Neural crest cell (in vitro differentiated cells): Measurements from ENCODE around the gene FER. TPM values are rescaled to one million over a fixed set of nuclear protein-coding genes. Genes with fewer than 3 reads are reported as not detected.

Experiments used
- DNase-seq: peaks from one replicate; pipeline ENCODE4 v3.0.0; 2021; ENCODE audit warnings: low read depth, mixed read lengths, low spot score
- H3K27ac Mint-ChIP-seq: one replicate; pipeline ENCODE4 v1.8.0; 2021; ENCODE audit warnings: mild to moderate bottlenecking, mixed read lengths; ENCODE audit not compliant: unreplicated experiment
- H3K27me3 Mint-ChIP-seq: 2 replicates; pipeline ENCODE4 v1.8.0; 2021; ENCODE audit warnings: low read depth, mild to moderate bottlenecking, mixed read lengths
- H3K36me3 Mint-ChIP-seq: 2 replicates; pipeline ENCODE4 v1.8.0; 2021; ENCODE audit warnings: low read depth, mild to moderate bottlenecking, mixed read lengths
- H3K4me1 Mint-ChIP-seq: 2 replicates; pipeline ENCODE4 v1.8.0; 2021; ENCODE audit warnings: mixed read lengths
- H3K4me3 Mint-ChIP-seq: one replicate; pipeline ENCODE4 v1.8.0; 2021; ENCODE audit warnings: mild to moderate bottlenecking, mixed read lengths
- H3K9me3 Mint-ChIP-seq: 2 replicates; pipeline ENCODE4 v1.8.0; 2021; ENCODE audit warnings: mixed read lengths
- total RNA-seq: library from RNA; stranded (reverse); gene quantifications from 2 replicates; pipeline ENCODE4 v1.2.1, GENCODE V29; 2021
- TF ChIP-seq, protein P1 (sequence below): fragments of 200-600 bp; sonication (generic); conservative IDR thresholded peaks from 2 replicates; pipeline ENCODE4 v1.5.0; 2021; ENCODE audit warnings: antibody characterized with exemption, mild to moderate bottlenecking

Gene FER
- total RNA-seq, 1 donor from 2014 or later: 25.4 TPM

DNA sequence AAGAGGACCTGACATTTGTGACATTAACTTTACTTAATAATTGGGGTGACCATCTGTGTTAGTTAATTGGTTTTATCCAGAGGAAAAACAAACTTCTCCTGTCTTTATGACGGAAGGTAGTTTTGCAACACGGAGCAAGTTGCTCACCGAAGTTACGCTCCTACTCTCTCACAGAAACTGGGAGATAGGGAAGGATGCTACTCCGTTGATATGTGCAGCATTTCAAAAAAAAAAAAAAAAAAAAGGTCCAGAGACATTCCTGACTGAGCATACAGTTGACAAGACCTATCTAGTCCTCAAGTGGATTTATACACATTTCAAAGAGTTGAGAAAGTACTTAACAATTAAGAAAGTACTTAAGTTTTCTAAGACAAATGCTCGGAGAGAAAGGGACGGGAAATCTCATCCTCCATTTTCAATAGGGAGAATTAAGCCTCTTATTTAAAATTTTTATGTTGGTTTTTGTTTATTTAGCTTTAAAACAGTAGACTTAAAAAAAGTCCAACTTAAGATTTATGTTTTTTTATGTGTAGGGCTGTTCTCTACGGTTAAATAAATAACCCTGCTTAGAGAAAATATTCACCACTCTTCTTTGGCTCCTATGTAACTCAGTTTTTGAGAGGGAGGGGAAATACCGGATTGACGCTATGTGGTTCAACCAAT lies 455 bp upstream of the FER start:
- DNase-seq: no peak
- peak overlapping the region; percentile 90 for H3K4me3 Mint-ChIP-seq
- H3K27me3 Mint-ChIP-seq: no peaks in the 10 kb centered on the region

DNA sequence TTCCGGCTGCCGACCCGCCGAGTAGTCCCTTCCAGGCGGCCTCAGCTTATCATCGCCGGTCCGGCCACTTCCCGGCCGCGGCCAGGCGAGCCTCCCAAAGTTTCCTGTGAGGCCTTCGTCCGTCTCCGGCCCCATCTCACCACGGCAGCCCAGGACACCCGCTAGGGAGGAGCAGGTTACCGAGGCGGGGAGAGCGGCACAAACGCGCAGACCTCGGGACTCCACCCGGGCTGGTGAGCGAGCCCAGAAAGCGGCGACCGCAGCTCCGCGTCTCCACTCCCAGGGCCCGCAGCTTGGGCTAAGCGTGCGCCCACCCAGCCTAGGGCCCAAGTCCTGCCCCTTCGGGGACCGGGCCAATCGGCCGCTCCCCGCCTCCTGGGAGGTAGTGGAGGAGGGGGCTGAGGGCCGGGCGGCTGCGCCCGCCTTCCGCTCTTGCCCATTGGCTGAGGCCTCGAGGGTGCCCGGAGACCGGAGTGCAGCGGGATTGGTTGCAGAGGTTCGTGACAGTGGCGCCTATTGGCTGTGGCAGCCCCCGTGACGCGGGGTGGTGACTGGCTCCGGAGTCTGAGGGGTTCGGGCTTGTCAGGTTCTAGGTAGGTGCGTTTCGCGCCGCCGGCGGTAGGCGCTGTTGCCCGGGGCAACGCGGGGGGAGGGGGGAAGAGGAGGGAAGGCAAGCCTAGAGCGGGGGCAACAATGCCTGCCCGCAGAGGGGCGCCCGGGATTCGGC lies 867 bp downstream of the FER start:
- Mint-ChIP-seq H3K27me3 (no peaks in the 10 kb centered on the region), H3K27ac (peak overlapping the region; percentile 99), H3K4me3 (peak overlapping the region; percentile 90)

More for the DNA sequence above, 455 bp upstream of the FER start:
- Mint-ChIP-seq H3K9me3 (peaks cover 3% of the 10 kb centered on the region), H3K36me3 (no peaks in the 10 kb centered on the region), H3K4me1 (peaks cover 28% of the 10 kb centered on the region), H3K27ac (peak overlapping the region; percentile 99)
- TF ChIP-seq, protein P1, sequence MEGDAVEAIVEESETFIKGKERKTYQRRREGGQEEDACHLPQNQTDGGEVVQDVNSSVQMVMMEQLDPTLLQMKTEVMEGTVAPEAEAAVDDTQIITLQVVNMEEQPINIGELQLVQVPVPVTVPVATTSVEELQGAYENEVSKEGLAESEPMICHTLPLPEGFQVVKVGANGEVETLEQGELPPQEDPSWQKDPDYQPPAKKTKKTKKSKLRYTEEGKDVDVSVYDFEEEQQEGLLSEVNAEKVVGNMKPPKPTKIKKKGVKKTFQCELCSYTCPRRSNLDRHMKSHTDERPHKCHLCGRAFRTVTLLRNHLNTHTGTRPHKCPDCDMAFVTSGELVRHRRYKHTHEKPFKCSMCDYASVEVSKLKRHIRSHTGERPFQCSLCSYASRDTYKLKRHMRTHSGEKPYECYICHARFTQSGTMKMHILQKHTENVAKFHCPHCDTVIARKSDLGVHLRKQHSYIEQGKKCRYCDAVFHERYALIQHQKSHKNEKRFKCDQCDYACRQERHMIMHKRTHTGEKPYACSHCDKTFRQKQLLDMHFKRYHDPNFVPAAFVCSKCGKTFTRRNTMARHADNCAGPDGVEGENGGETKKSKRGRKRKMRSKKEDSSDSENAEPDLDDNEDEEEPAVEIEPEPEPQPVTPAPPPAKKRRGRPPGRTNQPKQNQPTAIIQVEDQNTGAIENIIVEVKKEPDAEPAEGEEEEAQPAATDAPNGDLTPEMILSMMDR: no peak

DNA sequence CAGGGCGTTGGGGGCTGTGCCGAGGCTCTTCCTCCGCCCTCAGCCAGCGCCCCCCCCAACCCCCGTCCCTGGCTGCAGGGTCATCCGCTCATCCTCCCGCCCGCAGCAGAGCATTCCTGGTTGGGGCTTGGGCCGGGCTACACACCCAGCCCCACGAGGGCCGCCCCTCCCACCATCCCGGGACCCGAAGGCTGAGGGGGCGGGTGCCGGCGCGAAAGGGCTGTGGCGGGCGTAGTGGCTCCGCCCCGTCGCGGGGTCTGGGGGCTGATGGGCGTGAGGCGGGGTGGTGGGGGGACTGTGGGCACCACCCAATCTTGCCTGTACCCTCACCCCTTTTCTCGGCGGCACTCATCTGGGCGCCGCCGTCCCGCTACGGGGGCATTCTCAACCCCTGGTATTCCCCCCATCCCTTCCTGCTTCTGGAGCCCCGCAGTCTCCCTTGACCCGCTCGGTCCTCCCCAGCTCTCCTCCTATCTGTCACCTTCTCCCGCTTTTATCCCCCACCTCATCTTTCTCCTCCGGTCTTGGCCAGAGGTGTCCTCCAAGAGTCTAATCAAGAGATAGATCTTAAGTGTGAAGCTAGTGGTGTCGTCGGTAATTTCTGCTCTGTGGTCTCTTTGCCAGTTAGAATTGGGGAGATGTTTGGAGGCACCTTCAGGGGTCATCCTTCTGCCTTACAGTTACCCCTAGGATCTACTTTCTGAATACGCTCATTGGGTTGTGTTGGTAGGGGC lies 1.6 kb downstream of the FER start:
- no peaks in the 10 kb centered on the region for H3K36me3 Mint-ChIP-seq

More for the DNA sequence above, 867 bp downstream of the FER start:
- DNase-seq: peak; percentile 94
- Mint-ChIP-seq H3K9me3 (no peaks in the 10 kb centered on the region), H3K4me1 (peaks cover 23% of the 10 kb centered on the region), H3K36me3 (no peaks in the 10 kb centered on the region)
- TF ChIP-seq, protein P1: peak; percentile 23

GRCh38 chr5:108753331-108753730 lies 5.6 kb downstream of the FER start:
- Mint-ChIP-seq H3K36me3 (no peaks in the 10 kb centered on the region), H3K27me3 (no peaks in the 10 kb centered on the region), H3K4me1 (peaks cover 13% of the 10 kb centered on the region), H3K27ac (no peak overlapping the region), H3K4me3 (no peak overlapping the region), H3K9me3 (no peaks in the 10 kb centered on the region)
- TF ChIP-seq, protein P1: no peak
- no peak for DNase-seq

More for the DNA sequence above, 1.6 kb downstream of the FER start:
- Mint-ChIP-seq H3K27ac (peak overlapping the region; percentile 67), H3K27me3 (no peaks in the 10 kb centered on the region), H3K9me3 (no peaks in the 10 kb centered on the region), H3K4me1 (peaks cover 19% of the 10 kb centered on the region), H3K4me3 (peak overlapping the region; percentile 90)
- peak; percentile 56 for DNase-seq
- TF ChIP-seq, protein P1: peak; percentile 2

DNA sequence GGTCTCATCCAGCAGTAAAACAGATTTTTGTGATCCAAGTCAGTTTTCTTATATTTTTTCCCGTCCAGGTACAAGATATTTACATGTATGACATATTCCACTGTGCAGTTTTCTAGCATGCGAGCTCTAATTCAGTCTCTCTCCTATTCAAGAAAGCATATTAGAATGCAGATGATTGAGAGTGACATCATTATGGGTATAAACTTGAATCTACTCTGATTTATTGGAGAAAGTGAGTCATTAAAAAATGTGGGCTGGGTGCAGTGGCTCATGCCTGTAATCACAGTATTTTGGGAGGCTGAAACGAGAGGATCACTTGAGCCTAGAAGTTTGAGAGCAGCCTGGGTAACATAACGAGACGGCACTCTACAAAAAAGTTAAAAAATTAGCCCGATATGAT lies 6.2 kb downstream of the FER start:
- Mint-ChIP-seq H3K36me3 (peaks cover 4% of the 10 kb centered on the region), H3K9me3 (no peaks in the 10 kb centered on the region), H3K27ac (no peak overlapping the region), H3K4me1 (peaks cover 13% of the 10 kb centered on the region), H3K27me3 (no peaks in the 10 kb centered on the region), H3K4me3 (no peak overlapping the region)
- DNase-seq: no peak
- TF ChIP-seq, protein P1: no peak
